IMR-90 (cell line): ENCODE measurements around the gene SP140. TPM values are rescaled to one million over a fixed set of nuclear protein-coding genes. Genes with fewer than 3 reads are reported as not detected.

Experiments
- ATAC-seq: fragments of 200-7000 bp; cut with Tn5 transposase; 2 replicates; pipeline ENCODE4 v1.9.1; 2020; ENCODE audit warnings: low read depth, mild to moderate bottlenecking, moderate library complexity
- BruUV-seq: library from RNA; stranded (reverse); fragments of 400-500 nt; replicated peaks from 2 replicates; lab custom pipeline; 2021; lab: Mats Ljungman, UMichigan
- CTCF ChIA-PET: fragments of 300-600 bp; formaldehyde crosslinking; extraction: SDS; loops from one replicate; lab custom pipeline; 2021; ENCODE audit warnings: antibody characterized with exemption; lab: Yijun Ruan, JAX
- POLR2A ChIA-PET: fragments of 300-600 bp; sonication (Branson Sonifier 250); formaldehyde crosslinking; loops from one replicate; lab custom pipeline; 2022; ENCODE audit warnings: antibody characterized with exemption; ENCODE audit not compliant: unreplicated experiment; lab: Charles Lee
- DNase-seq: peaks from one replicate; pipeline ENCODE4 v3.0.0; 2013
- H2AFZ ChIP-seq: replicated peaks from 2 replicates; pipeline ENCODE3; 2013; ENCODE audit warnings: low read length, mild to moderate bottlenecking; ENCODE audit not compliant: poor library complexity
- H2AK5ac ChIP-seq: 2 replicates; pipeline ENCODE4 v1.6.1; 2013; ENCODE audit warnings: low read depth, low read length, inconsistent platforms
- H2AK9ac ChIP-seq: replicated peaks from 2 replicates; pipeline ENCODE3; 2013; ENCODE audit warnings: mild to moderate bottlenecking, low read depth, low read length, moderate library complexity; ENCODE audit not compliant: poor library complexity
- H2BK120ac ChIP-seq: 2 replicates; pipeline ENCODE4 v1.6.1; 2013; ENCODE audit warnings: low read depth, low read length, inconsistent platforms
- H2BK15ac ChIP-seq: 3 replicates; pipeline ENCODE4 v1.6.1; 2013; ENCODE audit warnings: low read depth, low read length, inconsistent platforms
- H2BK20ac ChIP-seq: 2 replicates; pipeline ENCODE4 v1.6.1; 2013; ENCODE audit warnings: low read depth, mild to moderate bottlenecking, inconsistent platforms, low read length, moderate library complexity
- H2BK5ac ChIP-seq: 2 replicates; pipeline ENCODE4 v1.6.1; 2013; ENCODE audit warnings: mild to moderate bottlenecking, low read depth, low read length, inconsistent platforms; ENCODE audit not compliant: poor library complexity, severe bottlenecking
- H3K14ac ChIP-seq: replicated peaks from 2 replicates; pipeline ENCODE4 v1.6.1; 2013; ENCODE audit warnings: low read depth, low read length, inconsistent platforms
- H3K18ac ChIP-seq: 2 replicates; pipeline ENCODE4 v1.6.1; 2013; ENCODE audit warnings: low read depth, low read length, control low read depth
- H3K23ac ChIP-seq: 2 replicates; pipeline ENCODE4 v1.6.1; 2013; ENCODE audit warnings: low read depth, low read length, inconsistent platforms
- H3K27ac ChIP-seq: 2 replicates; pipeline ENCODE4 v1.5.1; 2013; ENCODE audit warnings: mild to moderate bottlenecking, control low read depth, low read length; ENCODE audit not compliant: insufficient read depth
- H3K27me3 ChIP-seq: 2 replicates; pipeline ENCODE4 v1.6.1; 2013; ENCODE audit warnings: low read length; ENCODE audit not compliant: control insufficient read depth, insufficient read depth
- H3K36me3 ChIP-seq: 2 replicates; pipeline ENCODE4 v1.6.1; 2013; ENCODE audit warnings: low read length, mixed read lengths; ENCODE audit not compliant: control insufficient read depth, insufficient read depth
- H3K4ac ChIP-seq: 2 replicates; pipeline ENCODE4 v1.6.1; 2013; ENCODE audit warnings: low read depth, low read length, inconsistent platforms
- H3K4me1 ChIP-seq: 2 replicates; pipeline ENCODE4 v1.6.1; 2013; ENCODE audit warnings: low read length, mixed read lengths; ENCODE audit not compliant: control insufficient read depth, insufficient read depth
- H3K4me2 ChIP-seq: 2 replicates; pipeline ENCODE4 v1.6.1; 2013; ENCODE audit warnings: low read depth, mild to moderate bottlenecking, control low read depth, low read length, moderate library complexity
- H3K4me3 ChIP-seq: 2 replicates; pipeline ENCODE4 v1.5.1; 2013; ENCODE audit warnings: low read depth, mild to moderate bottlenecking, control low read depth, low read length, moderate library complexity; ENCODE audit not compliant: insufficient read depth
- H3K56ac ChIP-seq: 2 replicates; pipeline ENCODE4 v1.6.1; 2013; ENCODE audit warnings: low read length, inconsistent platforms; ENCODE audit not compliant: insufficient read depth; ENCODE audit errors: extremely low read depth
- H3K79me1 ChIP-seq, 2 experiments: 2 replicates each; pipeline ENCODE4 v1.6.1; 2013; ENCODE audit warnings: low read length in 2 of 2, inconsistent platforms in 1 of 2, low read depth in 1 of 2
- H3K9ac ChIP-seq: 2 replicates; pipeline ENCODE4 v1.6.1; 2013; ENCODE audit warnings: low read depth, low read length, control low read depth
- H3K9me1 ChIP-seq: 2 replicates; pipeline ENCODE4 v1.6.1; 2013; ENCODE audit warnings: low read length, inconsistent platforms; ENCODE audit not compliant: insufficient read depth
- H3K9me3 ChIP-seq: 2 replicates; pipeline ENCODE4 v1.6.1; 2013; ENCODE audit warnings: low read length; ENCODE audit not compliant: control insufficient read depth, insufficient read depth
- H4K20me1 ChIP-seq: 2 replicates; pipeline ENCODE4 v1.6.1; 2013; ENCODE audit warnings: low read length, inconsistent platforms; ENCODE audit not compliant: insufficient read depth
- H4K5ac ChIP-seq: 2 replicates; pipeline ENCODE4 v1.6.1; 2013; ENCODE audit warnings: mild to moderate bottlenecking, low read depth, low read length, control low read depth
- H4K8ac ChIP-seq, 2 experiments: 2 replicates each; pipeline ENCODE4 v1.6.1; 2013; ENCODE audit warnings: low read depth in 2 of 2, low read length in 2 of 2, control low read depth in 1 of 2, inconsistent platforms in 1 of 2
- H4K91ac ChIP-seq: 2 replicates; pipeline ENCODE4 v1.6.1; 2013; ENCODE audit warnings: low read depth, low read length, inconsistent platforms; ENCODE audit not compliant: insufficient read depth
- BHLHE40 ChIP-seq: fragments of 150-350 bp; IDR thresholded peaks from 2 replicates; pipeline ENCODE4 v1.6.1; 2016; ENCODE audit warnings: mild to moderate bottlenecking, low read depth, low read length
- CEBPB ChIP-seq: IDR thresholded peaks from 2 replicates; pipeline ENCODE4 v1.6.1; 2012; ENCODE audit warnings: low read depth, low read length, improper control_type of control experiment
- CHD1 ChIP-seq: IDR thresholded peaks from 2 replicates; pipeline ENCODE4 v1.6.1; 2012; ENCODE audit warnings: low read depth, low read length, improper control_type of control experiment
- ELK1 ChIP-seq: fragments of 150-350 bp; IDR thresholded peaks from 2 replicates; pipeline ENCODE4 v1.6.1; 2016; ENCODE audit warnings: low read depth, mild to moderate bottlenecking, low read length, moderate library complexity, borderline replicate concordance
- FOS ChIP-seq: fragments of 150-350 bp; IDR thresholded peaks from 2 replicates; pipeline ENCODE4 v1.6.1; 2016; ENCODE audit warnings: low read depth, low read length
- MAFK ChIP-seq: IDR thresholded peaks from 2 replicates; pipeline ENCODE4 v1.6.1; 2012; ENCODE audit warnings: low read depth, low read length, improper control_type of control experiment
- MAZ ChIP-seq: IDR thresholded peaks from 2 replicates; pipeline ENCODE4 v1.6.1; 2012; ENCODE audit warnings: low read depth, mild to moderate bottlenecking, low read length, improper control_type of control experiment, moderate library complexity, borderline replicate concordance
- MXI1 ChIP-seq: IDR thresholded peaks from 2 replicates; pipeline ENCODE4 v1.6.1; 2012; ENCODE audit warnings: low read depth, mild to moderate bottlenecking, low read length, moderate library complexity, borderline replicate concordance
- NFE2L2 ChIP-seq: fragments of 150-350 bp; IDR thresholded peaks from 2 replicates; pipeline ENCODE4 v1.6.1; 2016; ENCODE audit warnings: low read depth, mild to moderate bottlenecking, low read length
- POLR2A ChIP-seq: IDR thresholded peaks from 2 replicates; pipeline ENCODE4 v1.6.1; 2012; ENCODE audit warnings: mild to moderate bottlenecking, low read depth, low read length
- RAD21 ChIP-seq: IDR thresholded peaks from 2 replicates; pipeline ENCODE4 v1.6.1; 2012; ENCODE audit warnings: low read length, improper control_type of control experiment
- RCOR1 ChIP-seq: IDR thresholded peaks from 2 replicates; pipeline ENCODE4 v1.6.1; 2012; ENCODE audit warnings: mild to moderate bottlenecking, low read length, improper control_type of control experiment; ENCODE audit not compliant: insufficient replicate concordance
- RFX5 ChIP-seq: IDR thresholded peaks from 2 replicates; pipeline ENCODE4 v1.8.0; 2012; ENCODE audit warnings: low read depth, mild to moderate bottlenecking, low read length, moderate library complexity
- SMC3 ChIP-seq: fragments of 150-350 bp; IDR thresholded peaks from 2 replicates; pipeline ENCODE4 v1.6.1; 2016; ENCODE audit warnings: low read depth, mild to moderate bottlenecking, antibody characterized with exemption, low read length, moderate library complexity
- WGBS, 2 experiments: methylation state at CpG; one replicate each; pipeline versions ENCODE4 v1.1.5 to v1.1.7; 2013; ENCODE audit warnings: missing lambda C conversion rate in 2 of 2; ENCODE audit not compliant: insufficient read length in 1 of 2; ENCODE audit errors: extremely low coverage in 2 of 2; 5-methylcytosine and 5-hydroxymethylcytosine counted together
- dilution Hi-C: fragments of 300-500 bp; cut with HindIII; formaldehyde crosslinking; loops from one replicate; pipeline ENCODE4 v1.14.3; 2018; ENCODE audit warnings: low sequenced_read_pairs; ENCODE audit not compliant: unreplicated experiment
- in situ Hi-C: fragments of 300-500 bp; cut with MboI; formaldehyde crosslinking; loops from 3 replicates; pipeline ENCODE4 v1.14.3; 2019; ENCODE audit warnings: low sequenced_read_pairs, inconsistent platforms, mixed read lengths
- intact Hi-C: fragments of 100-400 bp; cut with micrococcal nuclease; formaldehyde crosslinking; loops from 2 replicates; pipeline ENCODE4 v1.10.0; 2022
- polyA plus RNA-seq, 3 experiments: library from polyadenylated mRNA; depleted of rRNA; stranded (reverse); fragments of >200 nt; gene quantifications; 2 replicates each; pipeline ENCODE4 v1.2.3, GENCODE V29; 2012; ENCODE audit warnings: low replicate concordance in 1 of 3
- total RNA-seq: library from RNA; depleted of rRNA; stranded (reverse); fragments of >200 nt; gene quantifications from 2 replicates; pipeline ENCODE4 v1.2.3, GENCODE V29; 2012
- TF ChIP-seq, protein P1 (sequence below): fragments of 150-350 bp; IDR thresholded peaks from 2 replicates; pipeline ENCODE4 v1.6.1; 2017; ENCODE audit warnings: mild to moderate bottlenecking, antibody characterized with exemption, low read length, low read depth
- TF ChIP-seq, protein P2 (sequence below): conservative IDR thresholded peaks from 2 replicates; pipeline ENCODE4 v1.5.1; 2012; ENCODE audit warnings: mild to moderate bottlenecking, low read depth, low read length, improper control_type of control experiment

The SP140 gene
- total and polyA plus RNA-seq, 2 of the 4 experiments (the other 2 are of a cell fraction): 1.4 TPM

DNA sequence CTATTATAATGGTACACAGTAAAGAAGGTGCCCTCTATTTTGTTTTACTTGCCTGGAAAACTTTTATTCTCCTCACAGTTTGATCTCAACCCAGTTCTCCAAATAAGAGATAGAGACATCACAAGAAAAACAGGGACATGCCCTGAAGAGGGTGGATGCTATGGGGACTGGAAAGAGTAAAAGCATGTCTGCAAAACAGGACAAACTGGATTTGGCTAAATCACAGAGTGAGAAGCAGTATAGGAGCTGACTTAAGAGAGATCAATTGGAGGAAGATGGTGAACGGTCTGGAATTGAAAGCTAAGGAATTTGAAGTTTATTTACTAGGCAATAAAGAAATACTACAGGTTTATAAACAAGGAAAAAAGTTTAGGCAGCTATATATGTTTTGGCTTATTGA, 134.5 kb downstream of the SP140 start:
- DNase-seq: no peak
- CTCF ChIA-PET: no interaction called here
- dilution Hi-C loops (no loop called here), intact Hi-C loops (no loop called here), in situ Hi-C loops (no loop called here)
- no peak overlapping the region for H4K8ac ChIP-seq
- H4K91ac ChIP-seq: no peak overlapping the region
- H3K4ac ChIP-seq: no peak overlapping the region
- H4K5ac ChIP-seq: no peak overlapping the region
- no peaks in the 10 kb centered on the region for H3K27me3 ChIP-seq
- POLR2A ChIA-PET: no interaction called here
- no peak overlapping the region for H2BK120ac ChIP-seq
- no peaks in the 10 kb centered on the region for H3K9me1 ChIP-seq
- H3K9ac ChIP-seq: no peak overlapping the region
- no peak overlapping the region for H3K4me2 ChIP-seq
- H2AK5ac ChIP-seq: no peak overlapping the region
- peaks cover 0 to 5% of the 10 kb centered on the region in 2 experiments; a peak in 2 of 4 replicates for H3K79me1 ChIP-seq
- no peaks in the 10 kb centered on the region for H3K4me1 ChIP-seq
- no peak overlapping the region for H2AFZ ChIP-seq
- TF ChIP-seq, protein P1, sequence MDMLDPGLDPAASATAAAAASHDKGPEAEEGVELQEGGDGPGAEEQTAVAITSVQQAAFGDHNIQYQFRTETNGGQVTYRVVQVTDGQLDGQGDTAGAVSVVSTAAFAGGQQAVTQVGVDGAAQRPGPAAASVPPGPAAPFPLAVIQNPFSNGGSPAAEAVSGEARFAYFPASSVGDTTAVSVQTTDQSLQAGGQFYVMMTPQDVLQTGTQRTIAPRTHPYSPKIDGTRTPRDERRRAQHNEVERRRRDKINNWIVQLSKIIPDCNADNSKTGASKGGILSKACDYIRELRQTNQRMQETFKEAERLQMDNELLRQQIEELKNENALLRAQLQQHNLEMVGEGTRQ: no peak
- TF ChIP-seq MAFK: no peak
- no peak for TF ChIP-seq SMC3
- no peak for TF ChIP-seq POLR2A
- TF ChIP-seq CEBPB: no peak
- no peak for TF ChIP-seq RAD21
- TF ChIP-seq MAZ: no peak
- no peak for TF ChIP-seq CHD1
- no peak for TF ChIP-seq FOS
- TF ChIP-seq RFX5: no peak
- TF ChIP-seq ELK1: no peak
- no peak for TF ChIP-seq NFE2L2
- no peak for TF ChIP-seq MXI1
- TF ChIP-seq RCOR1: no peak
- TF ChIP-seq, protein P2, sequence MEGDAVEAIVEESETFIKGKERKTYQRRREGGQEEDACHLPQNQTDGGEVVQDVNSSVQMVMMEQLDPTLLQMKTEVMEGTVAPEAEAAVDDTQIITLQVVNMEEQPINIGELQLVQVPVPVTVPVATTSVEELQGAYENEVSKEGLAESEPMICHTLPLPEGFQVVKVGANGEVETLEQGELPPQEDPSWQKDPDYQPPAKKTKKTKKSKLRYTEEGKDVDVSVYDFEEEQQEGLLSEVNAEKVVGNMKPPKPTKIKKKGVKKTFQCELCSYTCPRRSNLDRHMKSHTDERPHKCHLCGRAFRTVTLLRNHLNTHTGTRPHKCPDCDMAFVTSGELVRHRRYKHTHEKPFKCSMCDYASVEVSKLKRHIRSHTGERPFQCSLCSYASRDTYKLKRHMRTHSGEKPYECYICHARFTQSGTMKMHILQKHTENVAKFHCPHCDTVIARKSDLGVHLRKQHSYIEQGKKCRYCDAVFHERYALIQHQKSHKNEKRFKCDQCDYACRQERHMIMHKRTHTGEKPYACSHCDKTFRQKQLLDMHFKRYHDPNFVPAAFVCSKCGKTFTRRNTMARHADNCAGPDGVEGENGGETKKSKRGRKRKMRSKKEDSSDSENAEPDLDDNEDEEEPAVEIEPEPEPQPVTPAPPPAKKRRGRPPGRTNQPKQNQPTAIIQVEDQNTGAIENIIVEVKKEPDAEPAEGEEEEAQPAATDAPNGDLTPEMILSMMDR: no peak
- TF ChIP-seq BHLHE40: no peak
- H3K36me3 ChIP-seq: peaks cover 8% of the 10 kb centered on the region
- H2BK5ac ChIP-seq: no peak overlapping the region
- WGBS, 2 experiments: no CpG with 5 or more reads among the region's 1 CpG
- no peak for ATAC-seq
- H3K14ac ChIP-seq: no peak overlapping the region
- no peak overlapping the region for H2AK9ac ChIP-seq
- no peak overlapping the region for H2BK15ac ChIP-seq
- H3K56ac ChIP-seq: no peak overlapping the region
- no peak overlapping the region for H3K27ac ChIP-seq
- no peak overlapping the region for H3K23ac ChIP-seq
- no TSS peak for BruUV-seq
- no peaks in the 10 kb centered on the region for H4K20me1 ChIP-seq
- no peak overlapping the region for H3K4me3 ChIP-seq
- no peak overlapping the region for H2BK20ac ChIP-seq
- H3K18ac ChIP-seq: no peak overlapping the region
- peaks cover 3% of the 10 kb centered on the region; the same call in 1 of the 2 replicates for H3K9me3 ChIP-seq
